ELF-1 (cell line): ENCODE data around the gene RNF115.
"Not testable (repeated sequence)": the region's sequence is repeated elsewhere in the genome, so short reads cannot be mapped to it uniquely, and the experiment has no call there.

Experiments used
- DNase-seq: peaks from one replicate; pipeline ENCODE4 v3.0.0-alpha.2; 2016; ENCODE audit warnings: low read depth, low spot score

Gene RNF115

GRCh38 chr1:145823565-145824498 lies at the start of gene RNF115, which contains the start of gene POLR3C:
Gene RNF115, minus strand, starts transcription at chr1:145824095. Its CDS starts 222 bp downstream, at chr1:145823873.
Gene POLR3C, plus strand, starts transcription at chr1:145824200. Its CDS starts 1,577 bp downstream, at chr1:145825777.
- peak; percentile 96 for DNase-seq

- DNase-seq: peak; percentile 66
These were observed 48.4 kb upstream of the RNF115 start for GRCh38 chr1:145871994-145872924.

GRCh38 chr1:145868232-145868631 lies 44.3 kb upstream of the RNF115 start:
- DNase-seq: no peak

- no peak for DNase-seq
These were observed 39.6 kb upstream of the RNF115 start for GRCh38 chr1:145863282-145864018.

- DNase-seq: peak; percentile 90
These were observed 35.7 kb upstream of the RNF115 start for GRCh38 chr1:145859491-145860023.

- DNase-seq: peak; percentile 95
These were observed 35.1 kb upstream of the RNF115 start, which contains the start of gene PIAS3 for GRCh38 chr1:145858901-145859490. Gene PIAS3, minus strand, starts transcription at chr1:145859081. Its CDS starts 91 bp downstream, at chr1:145858990.

GRCh38 chr1:145858238-145858900 lies 34.5 kb upstream of the RNF115 start:
- DNase-seq: peak; percentile 67

GRCh38 chr1:145857170-145857569 lies 33.3 kb upstream of the RNF115 start:
- DNase-seq: no peak

GRCh38 chr1:145855426-145855948 lies 31.6 kb upstream of the RNF115 start:
- no peak for DNase-seq

- DNase-seq: no peak
These were observed 25.7 kb upstream of the RNF115 start for GRCh38 chr1:145849356-145850160.

GRCh38 chr1:145847827-145848226 lies 23.9 kb upstream of the RNF115 start:
- DNase-seq: no peak

- peak; percentile 47 for DNase-seq
These were observed 22.3 kb upstream of the RNF115 start for GRCh38 chr1:145846201-145846612.

GRCh38 chr1:145845514-145846161 lies 21.7 kb upstream of the RNF115 start, which contains the start of gene NUDT17:
Gene NUDT17, plus strand, starts transcription at chr1:145845630. Its CDS starts 11 bp downstream, at chr1:145845641.
- DNase-seq: peak; percentile 85

GRCh38 chr1:145845144-145845513 lies 21.2 kb upstream of the RNF115 start:
- no peak for DNase-seq

- no peak for DNase-seq
These were observed 19.1 kb upstream of the RNF115 start for GRCh38 chr1:145843031-145843430.

GRCh38 chr1:145837656-145838055 lies 13.8 kb upstream of the RNF115 start:
- no peak for DNase-seq

- DNase-seq: not testable (repeated sequence)
These were observed 6.9 kb upstream of the RNF115 start for GRCh38 chr1:145830810-145831209.

- DNase-seq: no peak
These were observed 4.6 kb upstream of the RNF115 start for GRCh38 chr1:145828367-145829026.
